Fibroblast of upper back skin (primary cell): Measurements from ENCODE around the gene WNT7A.

Experiments
- DNase-seq: peaks from one replicate; pipeline ENCODE4 v3.0.0-alpha.2; 2013

The WNT7A gene

GRCh38 chr3:13825821-13826220 is 54.0 kb downstream of the WNT7A start:
- DNase-seq, result no peak

GRCh38 chr3:13825311-13825579 is 54.6 kb downstream of the WNT7A start:
- no peak for DNase-seq

- DNase-seq, result no peak
Observed at GRCh38 chr3:13824521-13825310, 55.2 kb downstream of the WNT7A start.

- DNase-seq, result no peak
Observed at GRCh38 chr3:13823692-13824091, 56.2 kb downstream of the WNT7A start.

GRCh38 chr3:13822871-13823585 is 56.8 kb downstream of the WNT7A start:
- no peak for DNase-seq

GRCh38 chr3:13822042-13822441 is 57.8 kb downstream of the WNT7A start:
- DNase-seq, result no peak

GRCh38 chr3:13821126-13821525 is 58.7 kb downstream of the WNT7A start:
- DNase-seq, result no peak

GRCh38 chr3:13818919-13819318 is 61.0 kb downstream of the WNT7A start:
- DNase-seq, result no peak

- DNase-seq, result no peak
Observed at GRCh38 chr3:13815088-13815683, 64.7 kb downstream of the WNT7A start.

- DNase-seq, result no peak
Observed at GRCh38 chr3:13812034-13812471, 67.8 kb downstream of the WNT7A start.

GRCh38 chr3:13811614-13812013 is 68.3 kb downstream of the WNT7A start:
- DNase-seq, result no peak

- no peak for DNase-seq
Observed at GRCh38 chr3:13808550-13808949, 71.3 kb downstream of the WNT7A start.

GRCh38 chr3:13801361-13802204 is 78.3 kb downstream of the WNT7A start:
- no peak for DNase-seq

GRCh38 chr3:13800064-13800463 is 79.8 kb downstream of the WNT7A start:
- no peak for DNase-seq

- DNase-seq, result no peak
Observed at GRCh38 chr3:13798401-13798800, 81.5 kb downstream of the WNT7A start.

- DNase-seq, result no peak
Observed at GRCh38 chr3:13796701-13797460, 83.0 kb downstream of the WNT7A start.

GRCh38 chr3:13795816-13796215 is 84.1 kb downstream of the WNT7A start:
- no peak for DNase-seq

GRCh38 chr3:13794322-13794721 is 85.5 kb downstream of the WNT7A start:
- no peak for DNase-seq

GRCh38 chr3:13793451-13793850 is 86.4 kb downstream of the WNT7A start:
- no peak for DNase-seq

GRCh38 chr3:13792512-13793371 is 87.1 kb downstream of the WNT7A start:
- DNase-seq, result no peak

GRCh38 chr3:13792051-13792490 is 87.8 kb downstream of the WNT7A start:
- no peak for DNase-seq
